ENCODE measurements around the gene PAX5.

PAX5 gene

GRCh38 chr9:36817160-36817834, 216.8 kb downstream of the PAX5 start:
- no peak for DNase-seq

GRCh38 chr9:36816371-36816770, 217.7 kb downstream of the PAX5 start:
- DNase-seq, result no peak

GRCh38 chr9:36815566-36816348, 218.3 kb downstream of the PAX5 start:
- no peak for DNase-seq

- no peak for DNase-seq
Observed at GRCh38 chr9:36815023-36815422, 219.0 kb downstream of the PAX5 start.

GRCh38 chr9:36813154-36813553, 220.9 kb downstream of the PAX5 start:
- DNase-seq, result no peak

- no peak for DNase-seq
Observed at GRCh38 chr9:36812556-36812955, 221.5 kb downstream of the PAX5 start.

- DNase-seq, result no peak
Observed at GRCh38 chr9:36808251-36808650, 225.8 kb downstream of the PAX5 start.

GRCh38 chr9:36803961-36804360, 230.1 kb downstream of the PAX5 start:
- DNase-seq, result no peak

- peak in 30 of 51 donors; percentile 8 to 78 (median 44) for DNase-seq
Observed at GRCh38 chr9:36802201-36802920, 231.7 kb downstream of the PAX5 start.

GRCh38 chr9:36800455-36800854, 233.6 kb downstream of the PAX5 start:
- DNase-seq, result no peak

GRCh38 chr9:36798350-36799065, 235.6 kb downstream of the PAX5 start:
- DNase-seq, result peak in 11 of 51 donors; percentile 7 to 80 (median 30)

- DNase-seq, result no peak
Observed at GRCh38 chr9:36797471-36798220, 236.4 kb downstream of the PAX5 start.

- DNase-seq, result no peak
Observed at GRCh38 chr9:36796671-36797419, 237.2 kb downstream of the PAX5 start.

- DNase-seq, result no peak
Observed at GRCh38 chr9:36794461-36794860, 239.6 kb downstream of the PAX5 start.

GRCh38 chr9:36793277-36793676, 240.8 kb downstream of the PAX5 start:
- no peak for DNase-seq

GRCh38 chr9:36791222-36791950, 242.7 kb downstream of the PAX5 start:
- DNase-seq, result no peak

GRCh38 chr9:36789886-36790285, 244.2 kb downstream of the PAX5 start:
- no peak for DNase-seq

- DNase-seq, result no peak
Observed at GRCh38 chr9:36788534-36788933, 245.5 kb downstream of the PAX5 start.

- no peak for DNase-seq
Observed at GRCh38 chr9:36787709-36788108, 246.4 kb downstream of the PAX5 start.

All from hypothalamus (tissue), 51 donors.